ENCODE measurements around the gene SALL1.

DNA sequence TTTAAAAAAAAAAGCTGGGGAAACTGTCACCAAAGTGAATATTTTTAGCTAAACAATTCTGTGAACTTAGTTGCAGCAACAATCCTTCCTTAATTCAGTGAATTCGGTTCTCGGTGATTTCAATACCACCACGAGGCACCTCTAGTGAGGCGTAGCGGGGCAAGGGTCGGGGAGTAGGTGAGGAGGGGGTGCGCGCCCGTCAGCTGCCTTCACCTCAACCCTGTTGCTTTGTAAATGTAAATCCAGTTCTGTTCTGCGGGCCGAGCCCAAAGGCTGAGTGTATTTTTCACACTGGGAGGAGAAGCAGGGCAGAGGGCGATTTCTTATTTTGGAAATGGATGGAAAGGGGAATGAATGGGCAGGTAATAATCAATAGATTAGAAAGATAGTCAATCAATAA, 17.4 kb downstream of the SALL1 start:
- TF ChIP-seq, protein P1, sequence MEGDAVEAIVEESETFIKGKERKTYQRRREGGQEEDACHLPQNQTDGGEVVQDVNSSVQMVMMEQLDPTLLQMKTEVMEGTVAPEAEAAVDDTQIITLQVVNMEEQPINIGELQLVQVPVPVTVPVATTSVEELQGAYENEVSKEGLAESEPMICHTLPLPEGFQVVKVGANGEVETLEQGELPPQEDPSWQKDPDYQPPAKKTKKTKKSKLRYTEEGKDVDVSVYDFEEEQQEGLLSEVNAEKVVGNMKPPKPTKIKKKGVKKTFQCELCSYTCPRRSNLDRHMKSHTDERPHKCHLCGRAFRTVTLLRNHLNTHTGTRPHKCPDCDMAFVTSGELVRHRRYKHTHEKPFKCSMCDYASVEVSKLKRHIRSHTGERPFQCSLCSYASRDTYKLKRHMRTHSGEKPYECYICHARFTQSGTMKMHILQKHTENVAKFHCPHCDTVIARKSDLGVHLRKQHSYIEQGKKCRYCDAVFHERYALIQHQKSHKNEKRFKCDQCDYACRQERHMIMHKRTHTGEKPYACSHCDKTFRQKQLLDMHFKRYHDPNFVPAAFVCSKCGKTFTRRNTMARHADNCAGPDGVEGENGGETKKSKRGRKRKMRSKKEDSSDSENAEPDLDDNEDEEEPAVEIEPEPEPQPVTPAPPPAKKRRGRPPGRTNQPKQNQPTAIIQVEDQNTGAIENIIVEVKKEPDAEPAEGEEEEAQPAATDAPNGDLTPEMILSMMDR (optimal IDR thresholded peaks at IDR 0.05 in 1 of 3, IDR thresholded peaks at IDR 0.05 in 1 of 3, conservative IDR thresholded peaks at IDR 0.05 in 1 of 3; ENCODE audit: extremely low read depth in 1 of 3, insufficient read depth in 2 of 3, low read length in 3 of 3), result no peak
- peak; percentile 71 for TF ChIP-seq EZH2 (IDR thresholded peaks at IDR 0.05; ENCODE audit: low read length)
